Neural cell (in vitro differentiated cells): Measurements from ENCODE around the gene RAPGEF2. TPM values are rescaled to one million over a fixed set of nuclear protein-coding genes. Genes with fewer than 3 reads are reported as not detected.

Experiments used
- H2AFZ ChIP-seq: fragments of 200-600, 300-800 bp; sonication (generic), shearing (Covaris generic); 2 replicates; pipeline ENCODE4 v1.6.0; 2014; ENCODE audit warnings: low read depth, mild to moderate bottlenecking, antibody characterized with exemption, low read length, moderate library complexity
- H3F3A ChIP-seq: fragments of 200-600 bp; shearing (Covaris generic); 2 replicates; pipeline ENCODE4 v1.6.1; 2016; ENCODE audit warnings: mild to moderate bottlenecking, moderate library complexity, mixed read lengths, antibody characterized with exemption, low read length; ENCODE audit not compliant: insufficient read depth, poor library complexity, severe bottlenecking
- H3K27ac ChIP-seq: fragments of 200-600, 300-800 bp; sonication (generic), shearing (Covaris generic); 2 replicates; pipeline ENCODE4 v1.5.1; 2014; ENCODE audit warnings: mild to moderate bottlenecking, low read length, moderate library complexity
- H3K27me3 ChIP-seq: fragments of 300-800, 200-600 bp; sonication (generic), shearing (Covaris generic); 2 replicates; pipeline ENCODE4 v1.6.0; 2014; ENCODE audit warnings: mild to moderate bottlenecking, low read depth, low read length, moderate library complexity; ENCODE audit not compliant: insufficient read depth
- H3K36me3 ChIP-seq: fragments of 300-800, 200-600 bp; sonication (generic), shearing (Covaris generic); 2 replicates; pipeline ENCODE4 v1.5.1; 2014; ENCODE audit warnings: mild to moderate bottlenecking, antibody characterized with exemption, low read length, moderate library complexity; ENCODE audit not compliant: insufficient read depth
- H3K4me2 ChIP-seq: fragments of 300-800, 200-600 bp; sonication (generic), shearing (Covaris generic); 2 replicates; pipeline ENCODE4 v1.6.0; 2014; ENCODE audit warnings: mild to moderate bottlenecking, low read length
- H3K4me3 ChIP-seq: fragments of 300-800, 200-600 bp; sonication (generic), shearing (Covaris generic); 2 replicates; pipeline ENCODE4 v1.5.1; 2014; ENCODE audit warnings: mild to moderate bottlenecking, low read length, moderate library complexity
- H3K79me2 ChIP-seq: fragments of 200-600 bp; shearing (Covaris generic); replicated peaks from 2 replicates; pipeline ENCODE4 v1.6.0; 2014; ENCODE audit warnings: mild to moderate bottlenecking, low read length, moderate library complexity; ENCODE audit not compliant: insufficient read depth
- H3K9ac ChIP-seq: fragments of 300-800, 200-600 bp; sonication (generic), shearing (Covaris generic); 2 replicates; pipeline ENCODE4 v1.6.1; 2016; ENCODE audit warnings: mild to moderate bottlenecking, low read length, mixed read lengths
- H3K9me2 ChIP-seq: fragments of 200-600 bp; shearing (Covaris generic); 2 replicates; pipeline ENCODE4 v1.6.1; 2016; ENCODE audit warnings: mild to moderate bottlenecking, low read length, mixed read lengths; ENCODE audit not compliant: insufficient read depth
- H3K9me3 ChIP-seq: fragments of 200-600, 300-800 bp; sonication (generic), shearing (Covaris generic); 2 replicates; pipeline ENCODE4 v1.6.1; 2016; ENCODE audit warnings: mild to moderate bottlenecking, mixed run types, low read length, moderate library complexity, mixed read lengths
- H4K20me1 ChIP-seq: fragments of 200-600 bp; shearing (Covaris generic); 2 replicates; pipeline ENCODE4 v1.6.1; 2016; ENCODE audit warnings: mild to moderate bottlenecking, mixed run types; ENCODE audit not compliant: insufficient read depth
- EP300 ChIP-seq: fragments of 450-650 bp; conservative IDR thresholded peaks from 2 replicates; pipeline ENCODE4 v1.6.1; 2014; ENCODE audit warnings: antibody characterized with exemption, mild to moderate bottlenecking, moderate library complexity; ENCODE audit not compliant: poor library complexity, severe bottlenecking
- EZH2 ChIP-seq: fragments of 200-600, 300-800 bp; shearing (Covaris generic), sonication (generic); IDR thresholded peaks from 2 replicates; pipeline ENCODE4 v1.6.1; 2014; ENCODE audit warnings: antibody characterized with exemption, low read length, borderline replicate concordance, mild to moderate bottlenecking; ENCODE audit not compliant: insufficient read depth, poor library complexity, severe bottlenecking
- MXI1 ChIP-seq: fragments of 450-650 bp; conservative IDR thresholded peaks from 2 replicates; pipeline ENCODE4 v1.6.1; 2014; ENCODE audit warnings: antibody characterized with exemption, mild to moderate bottlenecking; ENCODE audit not compliant: poor library complexity, severe bottlenecking
- POLR2AphosphoS5 ChIP-seq: IDR thresholded peaks from 2 replicates; pipeline ENCODE4 v1.6.1; 2012
- RAD21 ChIP-seq: fragments of 450-650 bp; conservative IDR thresholded peaks from 2 replicates; pipeline ENCODE4 v1.6.1; 2014; ENCODE audit warnings: antibody characterized with exemption, mild to moderate bottlenecking, moderate library complexity
- SMC3 ChIP-seq: fragments of 450-650 bp; conservative IDR thresholded peaks from 2 replicates; pipeline ENCODE4 v1.6.1; 2014; ENCODE audit warnings: antibody characterized with exemption, mild to moderate bottlenecking, moderate library complexity; ENCODE audit not compliant: poor library complexity
- TAF1 ChIP-seq: IDR thresholded peaks from 2 replicates; pipeline ENCODE4 v1.6.1; 2012; ENCODE audit warnings: low read depth
- polyA plus RNA-seq: library from polyadenylated mRNA; depleted of rRNA; stranded (reverse); fragments of >200 nt; gene quantifications from 2 replicates; pipeline ENCODE4 v1.2.3, GENCODE V29; 2014
- TF ChIP-seq, protein P1 (sequence below): IDR thresholded peaks from 2 replicates; pipeline ENCODE4 v1.6.1; 2012; ENCODE audit warnings: borderline replicate concordance

Gene RAPGEF2
- polyA plus RNA-seq, 1 donor from 2014 or later, result 134 TPM

- H2AFZ ChIP-seq, result no peak overlapping the region
These were observed 295.4 kb downstream of the RAPGEF2 start for GRCh38 chr4:159398236-159398638.

GRCh38 chr4:159400558-159401225 is 297.8 kb downstream of the RAPGEF2 start:
- Histone ChIP-seq H2AFZ (no peak overlapping the region), H3K4me3 (no peak overlapping the region), H3K79me2 (no peaks in the 10 kb centered on the region), H3K27me3 (no peaks in the 10 kb centered on the region), H3K27ac (no peak overlapping the region), H3K9me3 (no peaks in the 10 kb centered on the region), H3F3A (no peaks in the 10 kb centered on the region), H3K9me2 (no peaks in the 10 kb centered on the region), H3K36me3 (no peaks in the 10 kb centered on the region), H3K4me2 (no peak overlapping the region), H3K9ac (no peak overlapping the region), H4K20me1 (no peaks in the 10 kb centered on the region)
- no peak for TF ChIP-seq EZH2
- TF ChIP-seq, protein P1, sequence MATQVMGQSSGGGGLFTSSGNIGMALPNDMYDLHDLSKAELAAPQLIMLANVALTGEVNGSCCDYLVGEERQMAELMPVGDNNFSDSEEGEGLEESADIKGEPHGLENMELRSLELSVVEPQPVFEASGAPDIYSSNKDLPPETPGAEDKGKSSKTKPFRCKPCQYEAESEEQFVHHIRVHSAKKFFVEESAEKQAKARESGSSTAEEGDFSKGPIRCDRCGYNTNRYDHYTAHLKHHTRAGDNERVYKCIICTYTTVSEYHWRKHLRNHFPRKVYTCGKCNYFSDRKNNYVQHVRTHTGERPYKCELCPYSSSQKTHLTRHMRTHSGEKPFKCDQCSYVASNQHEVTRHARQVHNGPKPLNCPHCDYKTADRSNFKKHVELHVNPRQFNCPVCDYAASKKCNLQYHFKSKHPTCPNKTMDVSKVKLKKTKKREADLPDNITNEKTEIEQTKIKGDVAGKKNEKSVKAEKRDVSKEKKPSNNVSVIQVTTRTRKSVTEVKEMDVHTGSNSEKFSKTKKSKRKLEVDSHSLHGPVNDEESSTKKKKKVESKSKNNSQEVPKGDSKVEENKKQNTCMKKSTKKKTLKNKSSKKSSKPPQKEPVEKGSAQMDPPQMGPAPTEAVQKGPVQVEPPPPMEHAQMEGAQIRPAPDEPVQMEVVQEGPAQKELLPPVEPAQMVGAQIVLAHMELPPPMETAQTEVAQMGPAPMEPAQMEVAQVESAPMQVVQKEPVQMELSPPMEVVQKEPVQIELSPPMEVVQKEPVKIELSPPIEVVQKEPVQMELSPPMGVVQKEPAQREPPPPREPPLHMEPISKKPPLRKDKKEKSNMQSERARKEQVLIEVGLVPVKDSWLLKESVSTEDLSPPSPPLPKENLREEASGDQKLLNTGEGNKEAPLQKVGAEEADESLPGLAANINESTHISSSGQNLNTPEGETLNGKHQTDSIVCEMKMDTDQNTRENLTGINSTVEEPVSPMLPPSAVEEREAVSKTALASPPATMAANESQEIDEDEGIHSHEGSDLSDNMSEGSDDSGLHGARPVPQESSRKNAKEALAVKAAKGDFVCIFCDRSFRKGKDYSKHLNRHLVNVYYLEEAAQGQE, result no peak
- no peak for TF ChIP-seq SMC3
- TF ChIP-seq TAF1, result no peak
- TF ChIP-seq POLR2AphosphoS5, result no peak
- no peak for TF ChIP-seq EP300
- no peak for TF ChIP-seq MXI1
- TF ChIP-seq RAD21, result no peak

More at GRCh38 chr4:159398236-159398638, 295.4 kb downstream of the RAPGEF2 start:
- Histone ChIP-seq H3F3A (no peaks in the 10 kb centered on the region), H3K27ac (no peak overlapping the region), H3K27me3 (no peaks in the 10 kb centered on the region), H3K9ac (no peak overlapping the region), H3K9me2 (no peaks in the 10 kb centered on the region), H4K20me1 (no peaks in the 10 kb centered on the region), H3K79me2 (no peaks in the 10 kb centered on the region), H3K4me3 (no peak overlapping the region), H3K36me3 (no peaks in the 10 kb centered on the region), H3K4me2 (no peak overlapping the region), H3K9me3 (no peaks in the 10 kb centered on the region)
- no peak for TF ChIP-seq RAD21
- TF ChIP-seq, protein P1, result no peak
